ENCODE measurements around the gene APBB2.
"Not testable (repeated sequence)": the region's sequence is repeated elsewhere in the genome, so short reads cannot be mapped to it uniquely, and the experiment has no call there.

Gene APBB2

GRCh38 chr4:41155194-41155830 lies 59.0 kb downstream of the APBB2 start:
- no peak for DNase-seq

- no peak for DNase-seq
These were observed 59.5 kb downstream of the APBB2 start for GRCh38 chr4:41154814-41155177.

DNA sequence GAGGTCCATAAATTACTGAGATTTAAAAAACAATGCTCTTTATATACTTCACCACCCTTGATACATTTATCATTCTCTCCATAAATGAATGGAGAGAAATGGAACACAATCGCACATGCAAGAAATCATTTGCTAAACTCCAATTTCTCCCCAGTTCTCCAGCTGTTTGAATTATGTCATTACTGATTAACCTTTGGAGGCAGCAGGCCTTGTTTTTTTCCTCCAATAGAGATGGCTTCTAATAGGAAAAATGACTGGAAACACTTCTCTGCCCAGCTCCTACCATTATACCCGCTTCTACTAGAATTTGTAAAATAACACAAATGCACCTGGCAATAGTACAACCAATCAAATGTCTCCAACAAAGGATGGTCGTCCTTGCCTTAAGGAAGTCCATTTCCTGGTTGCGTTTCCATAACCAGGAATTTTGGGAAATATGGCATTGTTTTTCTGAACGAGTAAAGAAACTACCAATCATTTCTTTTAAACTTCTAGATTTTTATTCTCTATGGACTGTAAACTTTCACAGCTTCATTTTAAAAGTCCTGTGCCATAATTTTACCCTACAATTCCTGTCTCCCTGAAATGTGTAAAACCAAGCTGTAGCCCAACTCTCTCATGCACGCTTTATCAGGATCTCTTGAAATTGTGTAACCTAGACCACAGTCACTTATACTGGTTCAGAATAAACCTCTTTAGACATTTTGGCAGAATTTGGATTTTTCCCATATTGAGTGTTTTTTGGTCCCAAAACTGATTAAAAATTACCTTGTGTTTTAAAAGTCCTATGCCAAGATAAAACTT lies 60.1 kb downstream of the APBB2 start:
- DNase-seq = no peak

- no peak for DNase-seq
These were observed 63.9 kb downstream of the APBB2 start for GRCh38 chr4:41150401-41150800.

DNA sequence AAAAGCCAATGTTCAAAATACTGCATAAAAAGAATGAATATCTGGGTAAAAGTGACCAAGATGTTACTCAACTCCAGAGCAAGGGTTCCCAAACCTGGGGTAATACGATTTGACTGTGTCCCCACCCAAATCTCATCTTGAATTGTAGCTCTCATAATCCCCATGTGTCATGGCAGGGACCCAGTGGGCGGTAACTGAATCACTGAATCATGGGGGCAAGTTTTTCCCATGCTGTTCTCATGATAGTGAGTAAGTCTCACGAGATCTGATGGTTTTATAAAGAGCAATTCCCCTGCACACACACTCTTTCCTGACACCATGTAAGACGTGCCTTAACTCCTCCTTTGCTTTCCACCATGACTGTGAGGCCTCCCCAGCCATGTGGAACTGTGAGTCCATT lies 64.8 kb downstream of the APBB2 start:
- not testable (repeated sequence) for DNase-seq

DNA sequence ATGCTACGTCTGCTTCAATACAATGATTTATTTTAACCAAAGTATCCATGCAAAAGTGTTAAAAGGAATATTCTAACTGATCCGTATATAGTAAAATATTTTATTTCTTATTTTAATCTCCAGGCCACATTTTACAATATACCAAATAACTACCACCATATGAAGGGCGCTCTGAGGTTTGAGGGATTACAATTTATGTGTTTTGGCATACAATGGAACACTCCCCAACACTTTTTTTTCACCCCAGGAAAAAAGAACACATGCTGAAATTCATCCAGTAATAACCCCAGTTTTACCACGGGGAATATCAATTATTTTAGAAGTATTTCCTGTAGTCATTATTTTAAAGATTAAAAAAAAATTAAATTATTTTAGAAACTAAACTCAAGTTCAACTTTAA lies 65.4 kb downstream of the APBB2 start:
- DNase-seq = no peak

- no peak for DNase-seq
These were observed 66.0 kb downstream of the APBB2 start for GRCh38 chr4:41148292-41148691.

GRCh38 chr4:41147570-41147969 lies 66.8 kb downstream of the APBB2 start:
- DNase-seq = not testable (repeated sequence)

GRCh38 chr4:41146716-41147506 lies 67.4 kb downstream of the APBB2 start:
- DNase-seq = no peak

DNA sequence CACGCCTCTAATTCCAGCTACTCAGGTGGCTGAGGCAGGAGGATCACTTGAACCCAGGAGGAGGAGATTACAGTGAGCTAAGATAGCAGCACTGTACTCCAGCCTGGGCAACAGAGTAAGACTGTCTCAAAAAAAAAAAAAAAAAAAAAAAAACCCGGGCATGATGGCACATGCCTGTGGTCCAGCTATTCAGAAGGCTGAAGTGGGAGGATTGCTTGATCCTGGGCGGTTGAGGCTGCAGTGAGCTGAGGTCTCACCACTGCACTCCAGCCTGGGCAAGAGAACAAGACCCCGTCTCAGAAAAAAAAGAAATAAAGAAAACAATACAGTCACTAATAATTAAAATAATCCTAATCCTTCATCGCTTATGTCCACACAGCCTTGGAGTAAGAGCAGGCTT lies 68.1 kb downstream of the APBB2 start:
- no peak for DNase-seq

GRCh38 chr4:41145571-41146078 lies 68.7 kb downstream of the APBB2 start:
- no peak for DNase-seq

DNA sequence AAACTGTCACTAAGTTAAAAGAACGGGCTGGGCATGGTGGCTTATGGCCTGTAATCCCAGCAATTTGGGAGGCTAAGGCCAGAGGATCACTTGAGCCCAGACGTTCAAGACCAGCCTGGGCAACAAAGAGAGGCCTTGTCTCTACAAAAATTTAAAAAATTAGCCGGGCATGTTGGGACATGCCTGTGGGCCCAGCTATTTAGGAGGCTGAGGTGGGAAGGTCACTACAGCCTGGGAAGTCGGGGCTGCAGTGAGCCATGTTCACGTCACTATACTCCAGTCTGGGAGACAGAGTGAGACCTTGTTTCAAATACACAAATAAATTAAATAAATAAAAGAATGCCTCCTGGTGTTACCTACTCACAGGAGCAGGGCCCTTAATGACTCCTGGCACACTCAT lies 69.5 kb downstream of the APBB2 start:
- DNase-seq = no peak

DNA sequence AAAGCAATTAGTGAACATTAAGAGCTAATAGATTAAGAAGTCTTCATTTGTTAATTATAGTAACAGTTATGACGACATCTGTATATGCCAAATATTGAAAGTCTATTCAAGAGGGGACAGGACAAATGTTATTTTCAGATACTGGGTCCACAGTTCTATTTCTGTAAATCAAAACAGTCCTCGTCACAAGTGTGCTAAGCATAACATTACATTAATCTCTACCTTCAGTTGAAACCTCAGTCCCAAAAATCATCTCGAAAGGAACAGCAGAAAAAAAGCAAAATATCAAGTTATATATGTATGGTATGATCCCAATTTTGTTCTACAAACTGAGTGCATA lies 70.3 kb downstream of the APBB2 start:
- DNase-seq = no peak

- DNase-seq = no peak
These were observed 70.9 kb downstream of the APBB2 start for GRCh38 chr4:41143311-41144039.

DNA sequence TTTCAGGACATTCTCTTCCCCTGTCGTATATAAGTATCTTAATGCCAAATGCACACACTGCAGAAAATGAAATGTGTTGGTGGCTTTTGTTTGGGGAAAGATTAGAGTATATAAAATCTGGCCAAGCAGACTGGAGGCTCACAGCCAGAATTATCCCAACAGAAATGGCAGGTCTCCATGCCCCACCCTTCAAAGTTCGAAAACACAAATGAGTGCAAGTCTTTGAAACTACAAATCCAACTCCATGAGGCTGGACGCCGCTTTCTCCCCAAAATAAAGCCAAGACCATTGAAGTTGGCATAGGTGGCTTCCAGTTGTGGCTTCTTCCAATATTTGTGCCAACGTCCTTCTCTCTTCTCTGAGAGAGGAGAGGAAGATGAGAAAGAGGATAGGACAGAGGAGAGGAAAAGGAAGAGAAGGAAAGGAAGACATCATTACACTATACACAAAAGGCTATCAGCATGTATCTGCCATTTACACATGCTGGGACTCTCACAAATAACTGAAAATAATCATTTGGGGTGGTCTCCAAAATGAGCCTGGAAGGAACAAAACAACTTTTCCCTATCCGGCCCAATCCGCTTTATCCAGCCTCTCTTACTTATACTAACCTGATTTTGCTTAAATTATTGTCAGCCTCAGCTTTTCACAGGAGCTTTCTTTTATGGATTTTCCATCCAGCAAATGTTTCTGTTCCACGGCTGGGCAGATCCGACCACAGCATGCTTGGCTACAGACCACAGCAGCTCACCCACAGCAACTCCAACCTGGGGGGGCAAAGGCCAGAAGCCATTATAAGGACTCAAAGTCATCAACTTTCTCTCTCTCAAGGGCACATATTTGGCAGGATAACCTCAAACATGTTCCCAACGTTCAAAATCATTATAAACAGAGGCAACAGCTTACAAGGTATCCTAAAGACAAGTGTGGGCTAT lies 71.7 kb downstream of the APBB2 start:
- DNase-seq = no peak

GRCh38 chr4:41141900-41142299 lies 72.4 kb downstream of the APBB2 start:
- no peak for DNase-seq

DNA sequence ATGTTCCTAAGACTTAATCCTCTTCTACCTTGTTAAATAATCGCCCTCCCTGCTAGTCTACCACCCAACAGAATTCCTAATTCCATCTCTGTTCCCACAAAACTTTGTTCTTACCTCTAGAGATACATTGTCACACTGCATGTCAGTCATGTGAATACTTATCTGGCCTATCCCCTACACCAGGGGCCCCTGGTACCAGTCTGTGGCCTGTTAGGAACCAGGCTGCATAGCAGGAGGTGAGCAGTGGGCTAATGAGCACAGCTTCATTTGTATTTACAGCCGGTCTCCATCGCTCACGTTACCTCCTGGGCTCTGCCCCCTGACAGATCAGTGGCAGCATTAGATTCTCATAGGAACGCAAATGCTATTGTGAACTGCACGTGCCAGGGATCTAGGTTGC lies 73.9 kb downstream of the APBB2 start:
- no peak for DNase-seq

DNA sequence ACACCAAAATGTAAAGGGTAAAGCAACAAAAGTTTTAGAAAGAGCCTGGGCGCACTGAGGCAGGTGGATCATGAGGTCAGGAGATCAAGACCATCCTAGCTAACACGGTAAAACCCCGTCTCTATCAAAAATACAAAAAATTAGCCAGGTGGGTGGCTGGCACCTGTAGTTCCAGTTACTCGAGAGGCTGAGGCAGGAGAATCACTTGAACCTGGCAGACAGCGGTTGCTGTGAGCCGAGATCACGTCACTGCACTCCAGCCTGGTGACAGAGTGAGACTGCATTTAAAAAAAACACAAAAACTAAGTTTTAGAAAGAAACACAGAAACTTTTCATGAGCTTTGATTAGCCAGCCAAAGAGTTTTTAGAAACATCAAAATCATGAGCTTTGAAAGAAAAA lies 76.5 kb downstream of the APBB2 start:
- DNase-seq = no peak

GRCh38 chr4:41136456-41136855 lies 77.9 kb downstream of the APBB2 start:
- no peak for DNase-seq

GRCh38 chr4:41135801-41136200 lies 78.5 kb downstream of the APBB2 start:
- DNase-seq = no peak

- DNase-seq = no peak
These were observed 79.8 kb downstream of the APBB2 start for GRCh38 chr4:41134581-41134980.

GRCh38 chr4:41133454-41134018 lies 80.8 kb downstream of the APBB2 start:
- no peak for DNase-seq

Data from CD4-positive, alpha-beta T cell treated with Interleukin-15 for 1 hour (primary cell).